ENCODE data around the gene KRTAP12-1. TPM values are rescaled to one million over a fixed set of nuclear protein-coding genes. Genes with fewer than 3 reads are reported as not detected.
"Not testable (repeated sequence)": the region's sequence is repeated elsewhere in the genome, so short reads cannot be mapped to it uniquely, and the experiment has no call there.

Gene KRTAP12-1
- polyA plus RNA-seq, 4 donors: 0.09 TPM; not detected in 3

DNA sequence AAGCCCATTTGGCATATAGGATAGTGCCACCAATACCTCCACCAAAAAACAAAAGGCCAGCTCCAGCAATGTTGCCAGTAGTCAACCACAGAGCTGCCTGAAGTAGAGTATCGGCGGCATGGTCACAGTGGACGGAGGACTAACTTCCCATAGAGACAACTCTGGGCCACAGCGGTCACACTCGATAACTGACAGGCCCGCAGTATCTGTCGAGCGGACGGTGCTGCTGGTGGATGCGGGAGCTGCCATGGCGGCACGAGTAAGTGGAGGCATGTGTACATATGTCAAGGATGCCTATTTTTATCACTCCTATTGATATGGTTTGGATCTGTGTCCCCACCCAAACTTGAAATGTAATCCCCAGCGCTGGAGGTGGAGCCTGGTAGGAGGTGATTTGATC, 4.1 kb downstream of the KRTAP12-1 start:
- H3K4me1 ChIP-seq (ENCODE audit: control insufficient read depth in 3 of 3, insufficient read depth in 2 of 3, low read depth in 1 of 3, low read length in 2 of 3): no peaks in the 10 kb centered on the region
- DNase-seq (no peak), FAIRE-seq (no peak)
- H3K27ac ChIP-seq (ENCODE audit: low read depth in 1 of 3, low read length in 2 of 3): no peak overlapping the region
- H3K4me3 ChIP-seq (ENCODE audit: low read depth in 1 of 3, low read length in 3 of 3): no peak overlapping the region
- no peaks in the 10 kb centered on the region for H3K36me3 ChIP-seq (ENCODE audit: control insufficient read depth in 3 of 3, insufficient read depth in 2 of 3, low read depth in 1 of 3, low read length in 3 of 3)
- 90 to 95% (median 91%) methylated on average over 13 of the region's 13 CpGs for WGBS, 3 donors
- peaks cover 0 to 3% (median 0%) of the 10 kb centered on the region in 3 donors for H3K27me3 ChIP-seq (ENCODE audit: control insufficient read depth in 3 of 3, insufficient read depth in 3 of 3, low read length in 3 of 3)
- H3K9me3 ChIP-seq (ENCODE audit: control insufficient read depth in 2 of 2, insufficient read depth in 1 of 2, low read depth in 1 of 2, low read length in 1 of 2): no peaks in the 10 kb centered on the region

DNA sequence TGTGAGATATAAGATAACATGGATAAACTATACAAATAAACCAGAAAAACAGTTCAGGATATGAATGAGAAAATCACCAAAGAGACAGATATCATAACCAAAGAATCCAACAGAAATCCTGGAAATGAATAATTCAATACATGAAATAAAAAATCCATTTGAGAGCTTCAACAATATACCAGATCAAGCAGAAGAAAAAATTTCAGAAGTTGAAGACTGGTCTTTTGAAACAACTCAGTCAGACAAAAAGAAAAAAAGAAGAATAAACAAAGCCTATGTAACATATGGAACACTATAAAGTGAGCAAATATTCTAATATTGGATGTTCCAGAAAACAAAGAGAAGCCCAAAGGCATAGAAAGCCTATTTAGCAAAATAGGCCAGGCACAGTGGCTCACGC, 10.1 kb downstream of the KRTAP12-1 start:
- WGBS, 3 donors: 95 to 100% (median 100%) methylated on average over 1 of the region's 1 CpG
- H3K9me3 ChIP-seq (ENCODE audit: control insufficient read depth in 2 of 2, insufficient read depth in 1 of 2, low read depth in 1 of 2, low read length in 1 of 2): peaks cover 0 to 25% of the 10 kb centered on the region in 2 donors
- no peak overlapping the region for H3K4me3 ChIP-seq (ENCODE audit: low read depth in 1 of 3, low read length in 3 of 3)
- peaks cover 0 to 3% (median 2%) of the 10 kb centered on the region in 3 donors for H3K27me3 ChIP-seq (ENCODE audit: control insufficient read depth in 3 of 3, insufficient read depth in 3 of 3, low read length in 3 of 3)
- FAIRE-seq (no peak), DNase-seq (no peak)
- no peaks in the 10 kb centered on the region for H3K36me3 ChIP-seq (ENCODE audit: control insufficient read depth in 3 of 3, insufficient read depth in 2 of 3, low read depth in 1 of 3, low read length in 3 of 3)
- no peak overlapping the region for H3K27ac ChIP-seq (ENCODE audit: low read depth in 1 of 3, low read length in 2 of 3)
- H3K4me1 ChIP-seq (ENCODE audit: control insufficient read depth in 3 of 3, insufficient read depth in 2 of 3, low read depth in 1 of 3, low read length in 2 of 3): no peaks in the 10 kb centered on the region

DNA sequence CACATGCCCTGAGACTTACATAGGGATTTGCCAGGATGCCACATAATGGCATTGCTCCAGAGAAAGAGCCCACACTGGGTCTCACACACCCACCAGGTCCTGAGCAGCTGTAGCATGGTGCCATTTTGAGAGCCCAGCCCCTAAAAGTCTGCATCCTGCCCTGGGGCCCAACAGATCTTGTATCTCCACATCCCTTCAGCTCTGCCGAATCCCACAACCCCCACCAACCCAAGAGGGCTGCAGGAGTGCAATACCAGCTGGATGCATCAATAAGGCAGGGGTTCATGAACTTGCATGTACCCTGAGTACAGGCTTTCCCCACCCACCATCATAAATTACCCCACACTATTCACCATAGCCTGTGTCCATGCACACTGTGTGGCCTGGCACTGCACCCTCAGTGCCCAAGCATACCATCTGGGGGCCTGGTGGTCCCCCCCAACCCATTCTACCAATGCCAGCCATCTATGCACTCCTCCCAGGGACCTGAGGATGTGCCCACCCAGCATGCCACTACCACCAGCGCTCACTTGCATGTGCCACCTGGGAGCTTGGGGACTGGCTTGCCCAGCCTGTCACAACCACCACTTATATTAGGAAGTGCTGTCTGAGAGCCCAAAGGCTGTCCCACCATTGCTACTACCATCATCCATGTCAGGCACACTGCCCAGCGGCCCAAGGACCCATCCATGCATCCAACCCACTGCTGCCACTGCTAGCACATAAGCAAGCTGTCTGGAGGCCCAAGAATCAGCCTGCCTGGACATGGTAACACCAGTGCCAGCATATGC, 11.1 kb downstream of the KRTAP12-1 start:
- 61 to 70% (median 70%) methylated on average over 3 of the region's 3 CpGs for WGBS, 3 donors
- Histone ChIP-seq H3K4me1 (ENCODE audit: control insufficient read depth in 3 of 3, insufficient read depth in 2 of 3, low read depth in 1 of 3, low read length in 2 of 3) (no peaks in the 10 kb centered on the region), H3K4me3 (ENCODE audit: low read depth in 1 of 3, low read length in 3 of 3) (no peak overlapping the region), H3K36me3 (ENCODE audit: control insufficient read depth in 3 of 3, insufficient read depth in 2 of 3, low read depth in 1 of 3, low read length in 3 of 3) (no peaks in the 10 kb centered on the region), H3K27ac (ENCODE audit: low read depth in 1 of 3, low read length in 2 of 3) (no peak overlapping the region), H3K9me3 (ENCODE audit: control insufficient read depth in 2 of 2, insufficient read depth in 1 of 2, low read depth in 1 of 2, low read length in 1 of 2) (peaks cover 0 to 25% of the 10 kb centered on the region in 2 donors), H3K27me3 (ENCODE audit: control insufficient read depth in 3 of 3, insufficient read depth in 3 of 3, low read length in 3 of 3) (peaks cover 0 to 3% (median under 1%) of the 10 kb centered on the region in 3 donors)
- DNase-seq (no peak), FAIRE-seq (no peak)

DNA sequence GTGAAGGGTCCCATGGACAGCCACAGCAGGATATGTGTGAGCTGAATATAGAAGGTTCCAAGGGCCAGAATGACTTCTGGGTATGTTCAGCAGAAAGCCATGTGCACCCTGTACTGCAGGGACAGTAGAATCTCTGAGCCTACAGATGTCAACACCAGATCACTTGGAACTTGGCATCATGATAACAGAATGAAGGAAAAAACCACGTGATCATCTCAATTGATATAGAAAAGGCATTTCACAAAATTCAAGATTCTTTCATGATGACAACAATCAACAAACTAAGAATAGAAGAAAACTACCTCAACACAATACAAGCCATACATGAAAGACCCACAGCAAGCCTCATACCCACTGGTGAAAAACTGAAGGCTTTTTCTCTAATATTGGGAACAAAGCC, 14.4 kb downstream of the KRTAP12-1 start:
- DNase-seq: no peak
- no peak for FAIRE-seq

DNA sequence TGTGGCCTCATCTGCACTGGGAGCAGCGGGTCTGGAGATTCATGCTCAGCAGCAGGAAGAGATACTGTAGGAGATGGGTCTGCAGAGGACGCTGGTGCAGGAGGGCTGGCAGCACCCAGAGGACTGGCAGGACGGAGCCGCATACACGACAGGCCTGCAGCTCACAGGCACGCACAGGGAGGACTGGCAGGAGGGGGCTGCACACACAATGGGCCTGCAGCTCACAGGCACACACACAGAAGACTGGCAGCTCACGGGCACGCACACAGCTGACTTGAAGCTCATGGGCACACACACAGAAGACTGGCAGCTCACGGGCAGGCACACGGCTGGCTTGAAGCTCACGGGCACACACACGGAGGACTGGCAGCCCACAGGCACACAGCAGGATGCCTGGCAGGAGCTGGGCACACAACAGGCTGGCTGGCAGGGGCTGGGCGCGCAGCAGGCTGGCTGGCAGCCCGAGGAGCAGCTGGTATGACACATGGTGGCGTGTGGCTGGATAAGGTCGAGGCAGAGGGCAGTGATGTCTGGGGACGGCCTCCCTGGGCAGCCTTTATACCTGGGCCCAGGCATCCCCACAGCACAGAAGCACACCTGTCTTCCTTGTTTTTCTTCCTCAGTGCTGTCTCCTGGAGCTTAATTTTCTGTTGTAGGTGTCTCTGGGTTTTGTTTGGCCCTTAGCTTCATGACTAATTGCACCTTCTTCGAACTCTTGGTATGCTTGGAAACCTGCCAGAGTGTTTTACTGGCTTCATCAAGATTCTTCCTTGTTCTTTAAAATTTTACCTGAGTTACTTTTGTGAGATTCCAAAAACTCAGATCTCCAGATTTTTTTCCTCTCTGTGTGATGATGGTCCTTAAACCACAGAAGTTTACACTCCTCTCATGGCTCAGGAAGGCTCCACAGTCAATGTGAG, 15.3 kb downstream of the KRTAP12-1 start, which contains the start of gene KRTAP12-2:
TSS of gene KRTAP12-2 (minus strand) at position 527 of the 920 bp plus-strand sequence. CDS start at position 486, 41 bp downstream.
- no peak within 1 kb of the TSS for H3K27ac ChIP-seq (ENCODE audit: low read depth in 1 of 3, low read length in 2 of 3)
- 38 to 70% (median 47%) methylated on average over 18 to 19 of the region's 19 CpGs for WGBS, 3 donors
- H3K36me3 ChIP-seq (ENCODE audit: control insufficient read depth in 3 of 3, insufficient read depth in 2 of 3, low read depth in 1 of 3, low read length in 3 of 3): no peaks in the 10 kb centered on the region
- DNase-seq: no peak
- H3K4me1 ChIP-seq (ENCODE audit: control insufficient read depth in 3 of 3, insufficient read depth in 2 of 3, low read depth in 1 of 3, low read length in 2 of 3): no peaks in the 10 kb centered on the region
- no peak for FAIRE-seq
- peaks cover 0 to 17% of the 10 kb centered on the region in 2 donors for H3K9me3 ChIP-seq (ENCODE audit: control insufficient read depth in 2 of 2, insufficient read depth in 1 of 2, low read depth in 1 of 2, low read length in 1 of 2)
- no peak within 1 kb of the TSS for H3K4me3 ChIP-seq (ENCODE audit: low read depth in 1 of 3, low read length in 3 of 3)
- peaks cover 0 to 4% (median 0%) of the 10 kb centered on the region in 3 donors for H3K27me3 ChIP-seq (ENCODE audit: control insufficient read depth in 3 of 3, insufficient read depth in 3 of 3, low read length in 3 of 3)

More for the DNA sequence above, 14.4 kb downstream of the KRTAP12-1 start:
- Histone ChIP-seq H3K27ac (ENCODE audit: low read depth in 1 of 3, low read length in 2 of 3) (no peak overlapping the region), H3K9me3 (ENCODE audit: control insufficient read depth in 2 of 2, insufficient read depth in 1 of 2, low read depth in 1 of 2, low read length in 1 of 2) (peaks cover 0 to 23% of the 10 kb centered on the region in 2 donors), H3K27me3 (ENCODE audit: control insufficient read depth in 3 of 3, insufficient read depth in 3 of 3, low read length in 3 of 3) (peaks cover 0 to 4% (median 0%) of the 10 kb centered on the region in 3 donors), H3K4me1 (ENCODE audit: control insufficient read depth in 3 of 3, insufficient read depth in 2 of 3, low read depth in 1 of 3, low read length in 2 of 3) (no peaks in the 10 kb centered on the region), H3K4me3 (ENCODE audit: low read depth in 1 of 3, low read length in 3 of 3) (no peak overlapping the region), H3K36me3 (ENCODE audit: control insufficient read depth in 3 of 3, insufficient read depth in 2 of 3, low read depth in 1 of 3, low read length in 3 of 3) (no peaks in the 10 kb centered on the region)
- WGBS, 3 donors: 43 to 70% (median 69%) methylated on average over 1 of the region's 1 CpG

DNA sequence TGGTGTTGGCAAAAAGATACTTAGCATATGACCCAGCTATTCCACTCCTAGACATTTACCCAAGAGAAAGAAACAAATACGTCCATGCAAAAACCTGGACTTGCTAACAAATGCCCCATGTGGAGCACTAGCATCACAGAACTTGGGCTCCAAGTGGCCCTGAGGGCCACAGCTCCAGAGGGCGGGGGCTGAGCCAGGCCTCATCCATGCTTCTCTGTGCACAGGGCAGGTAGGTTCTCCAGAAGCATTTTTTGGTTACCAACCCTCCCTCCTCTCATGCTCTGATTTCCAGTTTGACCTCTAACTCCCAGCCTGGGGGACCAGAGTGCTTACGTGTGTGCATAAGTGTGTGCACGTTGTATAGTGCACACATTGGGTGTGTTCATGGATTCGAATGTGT, 17.3 kb downstream of the KRTAP12-1 start:
- H3K36me3 ChIP-seq (ENCODE audit: control insufficient read depth in 3 of 3, insufficient read depth in 2 of 3, low read depth in 1 of 3, low read length in 3 of 3): no peaks in the 10 kb centered on the region
- H3K4me1 ChIP-seq (ENCODE audit: control insufficient read depth in 3 of 3, insufficient read depth in 2 of 3, low read depth in 1 of 3, low read length in 2 of 3): no peaks in the 10 kb centered on the region
- WGBS, 3 donors: 82 to 86% (median 83%) methylated on average over 5 of the region's 5 CpGs
- H3K27ac ChIP-seq (ENCODE audit: low read depth in 1 of 3, low read length in 2 of 3): no peak overlapping the region
- no peak for FAIRE-seq
- peaks cover 0 to 4% of the 10 kb centered on the region in 2 donors for H3K9me3 ChIP-seq (ENCODE audit: control insufficient read depth in 2 of 2, insufficient read depth in 1 of 2, low read depth in 1 of 2, low read length in 1 of 2)
- H3K4me3 ChIP-seq (ENCODE audit: low read depth in 1 of 3, low read length in 3 of 3): no peak overlapping the region
- DNase-seq: no peak
- H3K27me3 ChIP-seq (ENCODE audit: control insufficient read depth in 3 of 3, insufficient read depth in 3 of 3, low read length in 3 of 3): peaks cover 0 to 4% (median 0%) of the 10 kb centered on the region in 3 donors

DNA sequence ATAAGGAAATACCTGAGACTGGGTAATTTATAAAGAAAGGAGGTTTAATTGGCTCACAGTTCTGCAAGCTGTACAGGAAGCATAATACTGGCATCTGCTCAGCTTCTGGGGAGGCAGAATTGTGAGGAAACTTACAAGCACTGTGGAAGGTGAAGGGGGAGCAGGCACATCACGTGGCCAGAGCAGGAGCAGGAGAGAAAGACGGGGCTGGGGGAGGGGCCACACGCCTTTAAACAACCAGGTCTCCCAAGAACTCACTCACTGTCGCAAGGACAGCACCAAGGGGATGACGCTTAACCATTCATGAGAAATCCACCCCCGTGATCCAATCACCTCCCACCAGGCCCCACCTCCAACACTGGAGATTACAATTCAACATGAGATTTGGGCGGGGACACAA, 20.4 kb downstream of the KRTAP12-1 start:
- H3K9me3 ChIP-seq (ENCODE audit: control insufficient read depth in 2 of 2, insufficient read depth in 1 of 2, low read depth in 1 of 2, low read length in 1 of 2); FAIRE-seq; H3K27me3 ChIP-seq (ENCODE audit: control insufficient read depth in 3 of 3, insufficient read depth in 3 of 3, low read length in 3 of 3); H3K4me1 ChIP-seq (ENCODE audit: control insufficient read depth in 3 of 3, insufficient read depth in 2 of 3, low read depth in 1 of 3, low read length in 2 of 3); DNase-seq; H3K27ac ChIP-seq (ENCODE audit: low read depth in 1 of 3, low read length in 2 of 3); H3K4me3 ChIP-seq (ENCODE audit: low read depth in 1 of 3, low read length in 3 of 3); H3K36me3 ChIP-seq (ENCODE audit: control insufficient read depth in 3 of 3, insufficient read depth in 2 of 3, low read depth in 1 of 3, low read length in 3 of 3): not testable (repeated sequence)
- 47 to 73% (median 55%) methylated on average over 7 of the region's 7 CpGs for WGBS, 3 donors

DNA sequence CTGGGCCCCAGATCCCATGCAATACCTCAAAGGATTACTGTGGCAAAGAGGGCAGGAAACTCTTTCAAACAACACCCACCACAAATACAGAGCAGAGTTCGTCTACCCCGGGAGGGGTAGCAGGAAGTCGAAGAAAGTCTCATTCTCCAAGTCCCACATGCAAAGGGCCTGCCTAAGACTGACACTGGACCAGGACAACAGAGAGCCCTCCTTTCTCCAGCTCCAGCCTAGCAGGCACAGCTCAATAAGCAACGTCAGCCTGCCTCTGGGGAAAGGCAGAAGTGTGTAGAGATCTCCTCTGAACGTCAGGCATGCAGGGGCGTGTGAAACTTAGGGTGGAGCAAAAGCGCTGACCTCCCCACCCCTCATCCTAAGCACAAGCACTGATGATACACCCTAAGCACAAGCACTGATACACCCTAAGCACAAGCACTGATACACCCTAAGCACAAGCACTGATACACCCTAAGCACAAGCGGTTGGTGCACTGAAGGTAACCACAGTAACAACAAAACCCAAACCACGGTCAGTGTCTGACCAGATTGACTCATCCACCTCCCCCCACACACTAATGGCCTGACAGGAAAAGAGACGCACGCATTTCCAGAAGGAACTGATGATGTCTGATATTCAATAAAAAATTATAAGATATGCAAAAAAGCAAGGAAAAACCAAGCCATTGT, 22.9 kb downstream of the KRTAP12-1 start:
- FAIRE-seq (no peak), DNase-seq (peak in 1 of 2 donors; percentile 26)
- H3K4me3 ChIP-seq (ENCODE audit: low read depth in 1 of 3, low read length in 3 of 3): no peak overlapping the region
- H3K4me1 ChIP-seq (ENCODE audit: control insufficient read depth in 3 of 3, insufficient read depth in 2 of 3, low read depth in 1 of 3, low read length in 2 of 3): peaks cover 0 to 3% (median 0%) of the 10 kb centered on the region in 3 donors
- 24 to 54% (median 34%) methylated on average over 11 of the region's 11 CpGs for WGBS, 3 donors
- no peaks in the 10 kb centered on the region for H3K36me3 ChIP-seq (ENCODE audit: control insufficient read depth in 3 of 3, insufficient read depth in 2 of 3, low read depth in 1 of 3, low read length in 3 of 3)
- peak overlapping the region in 1 of 3 donors; percentile 83 for H3K27ac ChIP-seq (ENCODE audit: low read depth in 1 of 3, low read length in 2 of 3)
- no peaks in the 10 kb centered on the region for H3K27me3 ChIP-seq (ENCODE audit: control insufficient read depth in 3 of 3, insufficient read depth in 3 of 3, low read length in 3 of 3)
- H3K9me3 ChIP-seq (ENCODE audit: control insufficient read depth in 2 of 2, insufficient read depth in 1 of 2, low read depth in 1 of 2, low read length in 1 of 2): peaks cover 1 to 8% of the 10 kb centered on the region in 2 donors

Data from small intestine (tissue), 7 donors.